HepG2 (cell line): ENCODE data around the gene LIN28B. TPM values are rescaled to one million over a fixed set of nuclear protein-coding genes. Genes with fewer than 3 reads are reported as not detected.

Source experiments
- ATAC-seq: fragments of 200-7000 bp; cut with Tn5 transposase; 3 replicates; pipeline ENCODE4 v1.9.1; 2020; ENCODE audit warnings: mild to moderate bottlenecking, moderate library complexity
- BruUV-seq: library from RNA; stranded (reverse); fragments of 400-500 nt; replicated peaks from 2 replicates; lab custom pipeline; 2021; lab: Mats Ljungman, UMichigan
- CTCF ChIA-PET: fragments of 300-600 bp; formaldehyde crosslinking; extraction: SDS; loops from one replicate; lab custom pipeline; 2021; ENCODE audit warnings: low total read pairs, inconsistent platforms, low intra/inter-chr PET ratio; lab: Yijun Ruan, JAX
- POLR2A ChIA-PET: fragments of 350-600 bp; sonication (Branson Sonifier 250); formaldehyde crosslinking; loops from one replicate; lab custom pipeline; 2020; ENCODE audit warnings: antibody characterized with exemption, inconsistent platforms; lab: Yijun Ruan, JAX
- DNase-seq: peaks from one replicate; pipeline ENCODE4 v3.0.0-alpha.2; 2015; ENCODE audit warnings: low spot score
- FAIRE-seq: peaks from 3 replicates; lab custom pipeline; 2011; peaks lifted over from hg19 to GRCh38; lab: Jason Lieb, UNC
- H2AFZ ChIP-seq: one replicate; pipeline ENCODE4 v1.6.1; 2011; ENCODE audit warnings: low read length, inconsistent platforms
- H3K27ac ChIP-seq: fragments of 300-600 bp; 3 replicates; pipeline ENCODE4 v1.8.0; 2011; ENCODE audit warnings: mixed run types, mild to moderate bottlenecking, mixed read lengths, low read length, inconsistent platforms; ENCODE audit not compliant: insufficient read depth; ENCODE audit errors: extremely low read length
- H3K27me3 ChIP-seq, 2 experiments: fragments of 200-600 bp in 1 of 2; 2 replicates in 1 of 2; 3 replicates in 1 of 2; pipeline versions ENCODE4 v1.6.0 to v1.8.0; 2011; ENCODE audit warnings: low read length in 2 of 2, mild to moderate bottlenecking in 2 of 2, moderate library complexity in 2 of 2, inconsistent platforms in 1 of 2; ENCODE audit not compliant: insufficient read depth in 2 of 2, control insufficient read depth in 1 of 2
- H3K36me3 ChIP-seq, 2 experiments: fragments of 200-600 bp in 1 of 2; replicated peaks in 1 of 2; 2 replicates in 1 of 2; 3 replicates in 1 of 2; pipeline versions ENCODE4 v1.5.1 to v1.8.0; 2011; ENCODE audit warnings: low read length in 2 of 2, inconsistent platforms in 1 of 2; ENCODE audit not compliant: insufficient read depth in 2 of 2, control insufficient read depth in 1 of 2
- H3K4me1 ChIP-seq: 2 replicates; pipeline ENCODE4 v1.5.1; 2012; ENCODE audit warnings: low read length, inconsistent platforms; ENCODE audit not compliant: insufficient read depth
- H3K4me2 ChIP-seq: 2 replicates; pipeline ENCODE4 v1.6.0; 2011; ENCODE audit warnings: low read depth, low read length, inconsistent platforms
- H3K4me3 ChIP-seq, 3 experiments: fragments of 200-600 bp in 1 of 3; sonication (generic), shearing (Covaris generic) in 1 of 3; replicated peaks in 1 of 3; 2 replicates each; pipeline ENCODE4 v1.5.1; 2011 to 2016; ENCODE audit warnings: low read length in 3 of 3, inconsistent platforms in 2 of 3, low read depth in 2 of 3, mild to moderate bottlenecking in 2 of 3, control low read depth in 1 of 3, mixed read lengths in 1 of 3; ENCODE audit not compliant: insufficient read depth in 1 of 3
- H3K79me2 ChIP-seq: one replicate; pipeline ENCODE4 v1.6.1; 2011; ENCODE audit warnings: low read length, inconsistent platforms; ENCODE audit not compliant: insufficient read depth
- H3K9ac ChIP-seq: 2 replicates; pipeline ENCODE4 v1.6.0; 2011; ENCODE audit warnings: mild to moderate bottlenecking, low read depth, low read length, inconsistent platforms; ENCODE audit not compliant: insufficient read depth
- H3K9me3 ChIP-seq: 2 replicates; pipeline ENCODE4 v1.5.1; 2012; ENCODE audit warnings: mild to moderate bottlenecking, low read length
- H4K20me1 ChIP-seq: 2 replicates; pipeline ENCODE4 v1.6.0; 2011; ENCODE audit warnings: inconsistent platforms, mild to moderate bottlenecking, low read length, moderate library complexity; ENCODE audit not compliant: insufficient read depth
- ARID3A ChIP-seq: IDR thresholded peaks from 2 replicates; pipeline ENCODE4 v1.6.1; 2012; ENCODE audit warnings: low read depth, low read length, improper control_type of control experiment
- EP300 ChIP-seq, 3 experiments: sonication (generic) in 1 of 3; formaldehyde crosslinking in 1 of 3; IDR thresholded peaks; 2 replicates each; pipeline versions ENCODE4 v1.5.1 to v1.6.1; 2011 to 2020; ENCODE audit warnings: low read depth in 2 of 3, low read length in 2 of 3, borderline replicate concordance in 1 of 3, improper control_type of control experiment in 1 of 3, mild to moderate bottlenecking in 1 of 3, missing genetic modification reagents in 1 of 3, moderate library complexity in 1 of 3
- FOSL2 ChIP-seq: sonication (generic); formaldehyde crosslinking; IDR thresholded peaks from 2 replicates; pipeline ENCODE4 v1.4.0; 2020; ENCODE audit warnings: missing genetic modification reagents
- FOXM1 ChIP-seq: sonication (generic); formaldehyde crosslinking; IDR thresholded peaks from 2 replicates; pipeline ENCODE4 v1.5.0; 2020; ENCODE audit warnings: missing genetic modification reagents
- HNRNPUL1 ChIP-seq: fragments of 200-400 bp; formaldehyde crosslinking; IDR thresholded peaks from 2 replicates; pipeline ENCODE4 v1.6.1; 2017; ENCODE audit warnings: low read depth, mild to moderate bottlenecking, low read length, moderate library complexity
- KDM3A ChIP-seq: IDR thresholded peaks from 2 replicates; pipeline ENCODE4 v1.6.1; 2018; ENCODE audit warnings: low read depth, missing compliant biosample characterization
- ONECUT2 ChIP-seq: sonication (generic); formaldehyde crosslinking; IDR thresholded peaks from 2 replicates; pipeline ENCODE4 v1.4.0; 2020; ENCODE audit warnings: missing genetic modification reagents
- PAXIP1 ChIP-seq: sonication (generic); formaldehyde crosslinking; conservative IDR thresholded peaks from 2 replicates; pipeline ENCODE4 v1.4.0; 2020; ENCODE audit warnings: mild to moderate bottlenecking, missing genetic modification reagents, moderate library complexity
- PBX3 ChIP-seq: sonication (generic); formaldehyde crosslinking; IDR thresholded peaks from 2 replicates; pipeline ENCODE4 v1.8.1; 2023; ENCODE audit warnings: missing genetic modification reagents, inconsistent platforms, borderline replicate concordance
- PHF5A ChIP-seq: IDR thresholded peaks from one replicate; pipeline ENCODE4 v1.6.1; 2018; ENCODE audit warnings: low read depth, missing genetic modification reagents; ENCODE audit not compliant: unreplicated experiment
- SYNCRIP ChIP-seq: fragments of 200-400 bp; formaldehyde crosslinking; IDR thresholded peaks from 2 replicates; pipeline ENCODE4 v1.6.1; 2018; ENCODE audit warnings: mild to moderate bottlenecking, low read depth, low read length; ENCODE audit not compliant: insufficient read depth
- ZBTB33 ChIP-seq: sonication (generic); formaldehyde crosslinking; IDR thresholded peaks from 2 replicates; pipeline ENCODE4 v1.4.0; 2020; ENCODE audit warnings: missing genetic modification reagents
- ZNF564 ChIP-seq: sonication (generic); formaldehyde crosslinking; IDR thresholded peaks from 2 replicates; pipeline ENCODE4 v1.8.1; 2023; ENCODE audit warnings: mild to moderate bottlenecking, missing genetic modification reagents
- ZNF740 ChIP-seq: sonication (generic); formaldehyde crosslinking; IDR thresholded peaks from 2 replicates; pipeline ENCODE4 v1.4.0; 2020; ENCODE audit warnings: missing genetic modification reagents
- WGBS: methylation state at CpG from one replicate; pipeline ENCODE4 v1.1.6; 2017; ENCODE audit warnings: low lambda C conversion rate; 5-methylcytosine and 5-hydroxymethylcytosine counted together
- in situ Hi-C: cut with HindIII; loops from 2 replicates; pipeline ENCODE4 v1.10.0; 2017; ENCODE audit warnings: low pct_unique_long_range_greater_than_20kb; ENCODE audit not compliant: extremely low pct_ligation_motif_present
- intact Hi-C: fragments of 100-400 bp; cut with micrococcal nuclease; formaldehyde crosslinking; loops from one replicate; pipeline ENCODE4 v1.10.0; 2022; ENCODE audit not compliant: unreplicated experiment
- polyA plus RNA-seq, 8 experiments: library from polyadenylated mRNA; depleted of rRNA in 3 of 8; stranded (reverse) in 7 of 8; unstranded in 1 of 8; fragments of >200 nt; fragmentation: Illumina TruSeq in 4 of 8; extraction: Trizol in 4 of 8; gene quantifications; 2 replicates each; pipeline versions ENCODE4 v1.2.1 to v1.2.3, GENCODE V29; 2011 to 2016; ENCODE audit warnings: low read depth in 4 of 8, missing spikeins in 1 of 8, mixed read lengths in 1 of 8; ENCODE audit not compliant: insufficient read depth in 1 of 8
- total RNA-seq, 5 experiments: library from RNA; depleted of rRNA; stranded (reverse); fragments of >200 nt; fragmentation: Illumina TruSeq; extraction: Trizol; gene quantifications; 2 replicates each; pipeline ENCODE4 v1.2.3, GENCODE V29; 2016; ENCODE audit warnings: low read depth in 1 of 5

Gene LIN28B
- total and polyA plus RNA-seq, 2 of the 13 experiments (the other 11 are each of a cell fraction or from before 2014, with no cell fraction given): 14.5 to 56.8 TPM

- peak; percentile 32; the same call in 1 of the 2 replicates for TF ChIP-seq ZBTB33 (CRISPR knock-in tag)
These were observed 30.3 kb downstream of the LIN28B start (continued) for GRCh38 chr6:104987218-104987617.

GRCh38 chr6:104990085-104990484, 33.2 kb downstream of the LIN28B start:
- 100% methylated on average over 1 of the region's 1 CpG for WGBS
- Histone ChIP-seq H4K20me1 (no peaks in the 10 kb centered on the region), H3K4me2 (no peak overlapping the region), H3K79me2 (peaks cover 16% of the 10 kb centered on the region), H3K27ac (no peak overlapping the region), H3K4me3 (no peak overlapping the region), H3K9me3 (no peaks in the 10 kb centered on the region), H3K36me3 (no peaks in the 10 kb centered on the region; a peak in 1 of 5 replicates), H3K9ac (no peak overlapping the region), H3K27me3 (no peaks in the 10 kb centered on the region), H3K4me1 (no peaks in the 10 kb centered on the region), H2AFZ (no peak overlapping the region)
- ATAC-seq (no peak), FAIRE-seq (no peak), DNase-seq (no peak)
- ChIA-PET CTCF (no interaction called here), POLR2A (no interaction called here)
- intact Hi-C loops: no loop called here
- no TSS peak for BruUV-seq
- in situ Hi-C loops: no loop called here
- TF ChIP-seq ARID3A: no peak
- no peak for TF ChIP-seq ONECUT2 (CRISPR knock-in tag)
- TF ChIP-seq FOXM1: no peak
- TF ChIP-seq PAXIP1: no peak
- no peak for TF ChIP-seq PBX3 (CRISPR knock-in tag)
- no peak for TF ChIP-seq SYNCRIP
- no peak for TF ChIP-seq HNRNPUL1
- TF ChIP-seq FOSL2: no peak
- TF ChIP-seq KDM3A (CRISPR knock-in tag): no peak
- no peak for TF ChIP-seq ZNF740 (CRISPR knock-in tag)
- TF ChIP-seq EP300 (IDR thresholded peaks at IDR 0.05; ENCODE audit: low read depth in 2 of 2, low read length in 2 of 2): no peak
- no peak for TF ChIP-seq EP300 (CRISPR knock-in tag; IDR thresholded peaks at IDR 0.05; ENCODE audit: borderline replicate concordance)
- TF ChIP-seq PHF5A: no peak
- TF ChIP-seq ZNF564 (CRISPR knock-in tag): no peak
